ENCODE measurements around the gene ALDH1A2. TPM values are rescaled to one million over a fixed set of nuclear protein-coding genes. Genes with fewer than 3 reads are reported as not detected.
"Not testable (repeated sequence)": the region's sequence is repeated elsewhere in the genome, so short reads cannot be mapped to it uniquely, and the experiment has no call there.

The ALDH1A2 gene
- 30.8 and 52.5 TPM in 2 replicates for total RNA-seq (ENCODE audit: low replicate concordance)

DNA sequence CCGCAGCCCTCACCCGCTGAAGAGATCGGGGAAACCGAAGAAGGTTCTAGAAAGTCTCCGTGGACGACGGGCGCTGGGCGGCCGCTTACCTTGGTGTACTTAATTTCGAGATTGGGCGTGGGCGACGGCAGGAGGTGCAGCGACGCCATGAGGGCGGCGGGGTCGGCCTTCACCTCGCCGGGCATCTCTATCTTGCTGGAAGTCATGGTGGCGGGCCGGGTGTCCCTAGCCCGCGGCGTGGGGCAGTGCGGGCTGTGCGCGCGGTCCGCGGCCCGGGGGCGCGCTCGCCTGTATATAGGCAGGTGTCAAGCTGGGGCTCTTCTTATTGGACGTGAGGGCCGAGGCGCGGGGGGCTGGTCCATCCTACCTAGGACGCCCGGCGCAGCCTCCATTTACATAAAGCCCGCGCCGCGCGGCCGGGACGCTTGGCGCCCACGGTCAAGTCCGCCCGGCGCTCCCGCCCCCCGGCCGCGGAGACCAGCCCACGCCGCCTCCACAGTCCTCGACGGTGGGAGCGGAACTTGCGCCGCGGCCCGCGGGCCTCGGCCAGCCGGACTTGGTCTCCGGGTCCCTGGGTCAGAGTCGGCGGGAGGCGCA lies at the start of gene ALDH1A2:
Gene ALDH1A2, minus strand, starts transcription at position 267 of the 597 bp plus-strand sequence. Its CDS starts 61 bp downstream, at position 206.
- Histone ChIP-seq H3K79me2 (ENCODE audit: low read depth) (peaks cover 38% of the 10 kb centered on the region), H3K9me3 (ENCODE audit: low read depth) (no peaks in the 10 kb centered on the region), H3K36me3 (no peaks in the 10 kb centered on the region), H3K9ac (no peak within 1 kb of the TSS), H4K20me1 (ENCODE audit: low read depth) (no peaks in the 10 kb centered on the region), H3K27me3 (peaks cover 76% of the 10 kb centered on the region), H3F3A (ENCODE audit: low read depth) (peaks cover 18% of the 10 kb centered on the region), H3K4me1 (peaks cover 32% of the 10 kb centered on the region), H3K4me2 (peak within 1 kb of the TSS; percentile 89), H3K4me3 (peak within 1 kb of the TSS; percentile 60), H3K27ac (no peak within 1 kb of the TSS), H2AFZ (replicated peaks) (peak within 1 kb of the TSS; percentile 99)
- no peak for TF ChIP-seq EZH2phosphoT487 (IDR thresholded peaks at IDR 0.05)
- peak; percentile 57 for TF ChIP-seq EZH2 (IDR thresholded peaks at IDR 0.05)
- H3K4me3 Mint-ChIP-seq = peak within 1 kb of the TSS; percentile 85
- peaks cover 7% of the 10 kb centered on the region for H3K9me3 Mint-ChIP-seq
- H3K36me3 Mint-ChIP-seq = no peaks in the 10 kb centered on the region
- peaks cover 4% of the 10 kb centered on the region for H3K4me1 Mint-ChIP-seq
- H3K27ac Mint-ChIP-seq = no peak within 1 kb of the TSS
- DNase-seq (ENCODE audit: low spot score) = peak; percentile 71
- peaks cover 55% of the 10 kb centered on the region for H3K27me3 Mint-ChIP-seq (ENCODE audit: insufficient read depth, low read depth)

DNA sequence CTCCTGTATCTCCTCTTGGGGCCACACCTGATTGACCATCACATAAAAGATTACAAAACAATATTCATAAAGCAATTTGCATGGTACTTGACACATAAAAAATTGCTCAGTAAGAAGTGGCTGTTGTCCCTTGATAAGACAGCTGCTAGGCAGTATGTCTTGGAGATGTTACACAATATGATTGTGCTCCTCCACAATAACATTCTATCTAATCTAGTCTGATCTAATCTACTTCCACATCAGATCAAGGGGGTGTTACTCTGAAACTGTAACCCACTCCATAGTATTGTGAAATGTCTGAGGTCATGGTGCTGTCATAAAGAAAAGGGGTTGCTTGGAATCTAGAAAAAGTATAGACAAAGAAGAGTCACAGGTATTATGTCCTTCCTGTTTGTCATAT lies 49.3 kb upstream of the ALDH1A2 start:
- H3K9me3 Mint-ChIP-seq = no peaks in the 10 kb centered on the region
- H3K27me3 ChIP-seq = no peaks in the 10 kb centered on the region
- H3K36me3 Mint-ChIP-seq = no peaks in the 10 kb centered on the region
- no peak overlapping the region for H3K4me3 ChIP-seq
- no peaks in the 10 kb centered on the region for H4K20me1 ChIP-seq (ENCODE audit: low read depth)
- no peak for TF ChIP-seq EZH2 (IDR thresholded peaks at IDR 0.05)
- TF ChIP-seq, protein P1, sequence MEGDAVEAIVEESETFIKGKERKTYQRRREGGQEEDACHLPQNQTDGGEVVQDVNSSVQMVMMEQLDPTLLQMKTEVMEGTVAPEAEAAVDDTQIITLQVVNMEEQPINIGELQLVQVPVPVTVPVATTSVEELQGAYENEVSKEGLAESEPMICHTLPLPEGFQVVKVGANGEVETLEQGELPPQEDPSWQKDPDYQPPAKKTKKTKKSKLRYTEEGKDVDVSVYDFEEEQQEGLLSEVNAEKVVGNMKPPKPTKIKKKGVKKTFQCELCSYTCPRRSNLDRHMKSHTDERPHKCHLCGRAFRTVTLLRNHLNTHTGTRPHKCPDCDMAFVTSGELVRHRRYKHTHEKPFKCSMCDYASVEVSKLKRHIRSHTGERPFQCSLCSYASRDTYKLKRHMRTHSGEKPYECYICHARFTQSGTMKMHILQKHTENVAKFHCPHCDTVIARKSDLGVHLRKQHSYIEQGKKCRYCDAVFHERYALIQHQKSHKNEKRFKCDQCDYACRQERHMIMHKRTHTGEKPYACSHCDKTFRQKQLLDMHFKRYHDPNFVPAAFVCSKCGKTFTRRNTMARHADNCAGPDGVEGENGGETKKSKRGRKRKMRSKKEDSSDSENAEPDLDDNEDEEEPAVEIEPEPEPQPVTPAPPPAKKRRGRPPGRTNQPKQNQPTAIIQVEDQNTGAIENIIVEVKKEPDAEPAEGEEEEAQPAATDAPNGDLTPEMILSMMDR (IDR thresholded peaks at IDR 0.05) = no peak
- TF ChIP-seq EZH2phosphoT487 (IDR thresholded peaks at IDR 0.05) = no peak
- H3K79me2 ChIP-seq (ENCODE audit: low read depth) = no peaks in the 10 kb centered on the region
- no peak overlapping the region for H2AFZ ChIP-seq (replicated peaks)
- no peaks in the 10 kb centered on the region for H3K4me1 Mint-ChIP-seq
- H3K27ac Mint-ChIP-seq = no peak overlapping the region
- H3K9ac ChIP-seq = no peak overlapping the region
- H3K4me2 ChIP-seq = no peak overlapping the region
- H3F3A ChIP-seq (ENCODE audit: low read depth) = no peaks in the 10 kb centered on the region
- no peaks in the 10 kb centered on the region for H3K4me1 ChIP-seq
- no peak for DNase-seq (ENCODE audit: low spot score)
- H3K4me3 Mint-ChIP-seq = no peak overlapping the region
- H3K27me3 Mint-ChIP-seq (ENCODE audit: insufficient read depth, low read depth) = no peaks in the 10 kb centered on the region
- no peaks in the 10 kb centered on the region for H3K9me3 ChIP-seq (ENCODE audit: low read depth)
- H3K27ac ChIP-seq = no peak overlapping the region
- H3K36me3 ChIP-seq = no peaks in the 10 kb centered on the region

DNA sequence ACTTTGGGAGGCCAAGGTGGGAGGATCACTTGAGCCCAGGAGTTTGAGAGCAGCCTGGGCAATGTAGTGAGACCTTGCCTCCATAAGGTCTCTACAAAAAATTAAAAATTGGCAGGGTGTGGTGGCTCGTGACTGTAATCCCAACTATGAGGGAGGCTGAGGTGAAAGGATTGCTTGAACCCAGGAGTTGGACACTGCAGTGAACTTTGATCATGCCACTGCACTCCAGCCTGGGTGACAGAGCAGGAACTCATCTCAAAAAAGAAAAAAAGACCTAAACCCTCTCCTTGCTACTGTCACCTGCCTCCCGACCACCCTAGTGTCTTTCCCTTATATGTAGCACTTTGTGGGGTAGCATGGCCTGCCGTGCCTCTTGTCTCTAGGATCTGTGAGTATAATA lies 48.9 kb upstream of the ALDH1A2 start:
- Histone ChIP-seq H3K9ac (no peak overlapping the region), H3K27me3 (no peaks in the 10 kb centered on the region)

DNA sequence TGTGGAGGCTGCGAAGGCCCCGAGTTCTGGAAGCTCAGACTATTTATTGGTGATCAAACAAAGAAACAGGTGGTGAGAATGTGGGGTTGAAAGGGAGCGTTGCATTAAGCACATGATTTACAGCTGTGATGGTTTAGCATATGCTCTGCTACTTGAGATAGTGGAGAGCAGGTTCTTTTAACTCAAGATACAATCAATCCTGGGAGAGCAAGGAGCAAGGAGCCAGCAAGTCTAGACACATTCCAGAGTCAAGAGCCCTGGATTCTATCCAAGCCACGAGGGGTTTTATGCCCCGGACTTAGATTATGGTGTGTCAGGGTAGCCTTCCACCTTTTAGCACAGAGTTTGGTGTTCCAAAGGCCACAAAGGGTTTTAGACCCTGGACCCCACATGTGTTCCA lies 47.8 kb upstream of the ALDH1A2 start:
- H2AFZ ChIP-seq (replicated peaks) = peak overlapping the region; percentile 17
- H3F3A ChIP-seq (ENCODE audit: low read depth); H3K4me3 Mint-ChIP-seq; H3K4me3 ChIP-seq; DNase-seq (ENCODE audit: low spot score); H4K20me1 ChIP-seq (ENCODE audit: low read depth); H3K4me2 ChIP-seq; H3K36me3 ChIP-seq; H3K27me3 ChIP-seq; H3K27me3 Mint-ChIP-seq (ENCODE audit: insufficient read depth, low read depth); H3K27ac ChIP-seq; H3K36me3 Mint-ChIP-seq; H3K27ac Mint-ChIP-seq; H3K4me1 ChIP-seq; H3K9ac ChIP-seq; H3K9me3 Mint-ChIP-seq; H3K9me3 ChIP-seq (ENCODE audit: low read depth); H3K4me1 Mint-ChIP-seq; H3K79me2 ChIP-seq (ENCODE audit: low read depth): not testable (repeated sequence)

More for the DNA sequence above, 48.9 kb upstream of the ALDH1A2 start:
- no peak overlapping the region for H3K4me2 ChIP-seq
- H3K36me3 Mint-ChIP-seq = no peaks in the 10 kb centered on the region
- no peak overlapping the region for H2AFZ ChIP-seq (replicated peaks)
- H3K36me3 ChIP-seq = no peaks in the 10 kb centered on the region
- no peak overlapping the region for H3K27ac ChIP-seq
- H3K9me3 ChIP-seq (ENCODE audit: low read depth) = no peaks in the 10 kb centered on the region
- H3K27ac Mint-ChIP-seq = no peak overlapping the region
- no peak for DNase-seq (ENCODE audit: low spot score)
- H3K27me3 Mint-ChIP-seq (ENCODE audit: insufficient read depth, low read depth) = no peaks in the 10 kb centered on the region
- no peaks in the 10 kb centered on the region for H3F3A ChIP-seq (ENCODE audit: low read depth)
- no peak for TF ChIP-seq EZH2phosphoT487 (IDR thresholded peaks at IDR 0.05)
- no peak for TF ChIP-seq EZH2 (IDR thresholded peaks at IDR 0.05)
- TF ChIP-seq, protein P1 (IDR thresholded peaks at IDR 0.05) = no peak
- H3K4me1 Mint-ChIP-seq = no peaks in the 10 kb centered on the region
- H4K20me1 ChIP-seq (ENCODE audit: low read depth) = no peaks in the 10 kb centered on the region
- no peaks in the 10 kb centered on the region for H3K79me2 ChIP-seq (ENCODE audit: low read depth)
- H3K4me3 ChIP-seq = no peak overlapping the region
- H3K4me1 ChIP-seq = no peaks in the 10 kb centered on the region
- H3K9me3 Mint-ChIP-seq = no peaks in the 10 kb centered on the region
- H3K4me3 Mint-ChIP-seq = no peak overlapping the region
